Spleen (tissue), 10 donors: Measurements from ENCODE around the gene PELO. TPM values are rescaled to one million over a fixed set of nuclear protein-coding genes. Genes with fewer than 3 reads are reported as not detected.

Source experiments
- polyA plus RNA-seq, 3 donors: library from polyadenylated mRNA; stranded (reverse); fragments of 200-250 nt; gene quantifications; one replicate each; pipeline ENCODE4 v1.2.1, GENCODE V29; 2013
- total RNA-seq, 7 donors: library from RNA; depleted of rRNA in 3 of 7; stranded (reverse); fragments of >200 nt in 3 of 7; fragmentation: NEBNext Ultra II Directional in 4 of 7; extraction: Animal tissue kit (Norgen Biotek cat#: 25700) in 4 of 7; gene quantifications; one replicate each; pipeline versions ENCODE4 v1.1.0 to v1.2.1, GENCODE V29; 2016 to 2021
- donor health status: healthy with polysubstance abuse.
- donor health status: DM: no; HTN: no; CAD: no; lungs with moderate emphysema.
- donor health status: DM: no; HTN: no; CAD: no.
- donor health status: Bipolar disorder and iron deficiency.
- donor health status: healthy.
- donor health status: DM: no; HTN: no; CAD: no.
- donor health status: DM: yes; HTN: yes; CAD: no.

PELO gene
- total and polyA plus RNA-seq, 10 donors = 10.4 to 169 (median 52.0) TPM

Other genes with a start within 250 kb of the PELO start
- gene ITGA1, start within 50 bp of the PELO start, total RNA-seq = 100 to 1,000 TPM; 197 to 505 (median 301) TPM
- gene ITGA1, start within 50 bp of the PELO start, polyA plus RNA-seq = 10 to 100 TPM in 1 of 3 donors, 1 to 10 TPM in 2; 8.3 to 17.0 (median 9.0) TPM
- 10 to 100 TPM; 10.4 to 21.6 (median 18.3) TPM for gene ITGA2, start 201.4 kb downstream of the PELO start, total RNA-seq
- 1 to 10 TPM in 2 of 3 donors, under 1 TPM in 1; 0.54 to 1.8 (median 1.7) TPM for gene ITGA2, start 201.4 kb downstream of the PELO start, polyA plus RNA-seq